ENCODE measurements around the gene STAT4. TPM values are rescaled to one million over a fixed set of nuclear protein-coding genes. Genes with fewer than 3 reads are reported as not detected.

The STAT4 gene
- total RNA-seq, 1 experiment from 2014 or later: 0.71 TPM

- no peak for DNase-seq (ENCODE audit: low spot score)
- intact Hi-C loops (cut with micrococcal nuclease; ENCODE audit: unreplicated experiment): no loop called here
- TF ChIP-seq EZH2 (IDR thresholded peaks at IDR 0.05; ENCODE audit: borderline replicate concordance, low read depth, low read length, poor library complexity, severe bottlenecking): no peak
- TF ChIP-seq CTCF (conservative IDR thresholded peaks at IDR 0.05; ENCODE audit: low read depth, low read length): no peak
- Histone ChIP-seq H3K4me1 (ENCODE audit: insufficient read depth, low read length, poor library complexity, severe bottlenecking) (no peaks in the 10 kb centered on the region), H3K4me3 (ENCODE audit: low read depth, low read length, poor library complexity, severe bottlenecking) (no peak overlapping the region), H3K36me3 (ENCODE audit: insufficient read depth, low read length, poor library complexity, severe bottlenecking) (peaks cover 83% of the 10 kb centered on the region), H3K27ac (ENCODE audit: low read depth, low read length, poor library complexity, severe bottlenecking) (no peak overlapping the region), H3K27me3 (replicated peaks; ENCODE audit: insufficient read depth, low read depth, low read length, poor library complexity) (no peaks in the 10 kb centered on the region), H3K9me3 (ENCODE audit: low read depth, low read length, poor library complexity, severe bottlenecking) (no peaks in the 10 kb centered on the region)
- ChIA-PET CTCF (no interaction called here), POLR2A (ENCODE audit: low non-redundant PET) (no interaction called here)
- BruUV-seq (replicated peaks): no TSS peak
These were observed 150.7 kb downstream of the STAT4 start for GRCh38 chr2:190999949-191000665.

GRCh38 chr2:190999058-190999457, 151.7 kb downstream of the STAT4 start:
- H3K4me1 ChIP-seq (ENCODE audit: insufficient read depth, low read length, poor library complexity, severe bottlenecking): no peaks in the 10 kb centered on the region
- DNase-seq (ENCODE audit: low spot score): no peak
- BruUV-seq (replicated peaks): no TSS peak
- TF ChIP-seq CTCF (conservative IDR thresholded peaks at IDR 0.05; ENCODE audit: low read depth, low read length) (no peak), EZH2 (IDR thresholded peaks at IDR 0.05; ENCODE audit: borderline replicate concordance, low read depth, low read length, poor library complexity, severe bottlenecking) (no peak)
- ChIA-PET POLR2A (ENCODE audit: low non-redundant PET) (no interaction called here), CTCF (no interaction called here)
- no peak overlapping the region for H3K27ac ChIP-seq (ENCODE audit: low read depth, low read length, poor library complexity, severe bottlenecking)
- intact Hi-C loops (cut with micrococcal nuclease; ENCODE audit: unreplicated experiment): no loop called here
- no peak overlapping the region for H3K4me3 ChIP-seq (ENCODE audit: low read depth, low read length, poor library complexity, severe bottlenecking)
- H3K36me3 ChIP-seq (ENCODE audit: insufficient read depth, low read length, poor library complexity, severe bottlenecking): peaks cover 78% of the 10 kb centered on the region
- H3K9me3 ChIP-seq (ENCODE audit: low read depth, low read length, poor library complexity, severe bottlenecking): no peaks in the 10 kb centered on the region
- no peaks in the 10 kb centered on the region for H3K27me3 ChIP-seq (replicated peaks; ENCODE audit: insufficient read depth, low read depth, low read length, poor library complexity)

GRCh38 chr2:190997526-190998113, 153.2 kb downstream of the STAT4 start:
- Histone ChIP-seq H3K27me3 (replicated peaks; ENCODE audit: insufficient read depth, low read depth, low read length, poor library complexity) (no peaks in the 10 kb centered on the region), H3K36me3 (ENCODE audit: insufficient read depth, low read length, poor library complexity, severe bottlenecking) (peaks cover 76% of the 10 kb centered on the region), H3K27ac (ENCODE audit: low read depth, low read length, poor library complexity, severe bottlenecking) (no peak overlapping the region), H3K4me3 (ENCODE audit: low read depth, low read length, poor library complexity, severe bottlenecking) (no peak overlapping the region), H3K4me1 (ENCODE audit: insufficient read depth, low read length, poor library complexity, severe bottlenecking) (no peaks in the 10 kb centered on the region), H3K9me3 (ENCODE audit: low read depth, low read length, poor library complexity, severe bottlenecking) (no peaks in the 10 kb centered on the region)
- DNase-seq (ENCODE audit: low spot score): no peak
- ChIA-PET POLR2A (ENCODE audit: low non-redundant PET) (no interaction called here), CTCF (no interaction called here)
- TF ChIP-seq EZH2 (IDR thresholded peaks at IDR 0.05; ENCODE audit: borderline replicate concordance, low read depth, low read length, poor library complexity, severe bottlenecking) (no peak), CTCF (conservative IDR thresholded peaks at IDR 0.05; ENCODE audit: low read depth, low read length) (no peak)
- intact Hi-C loops (cut with micrococcal nuclease; ENCODE audit: unreplicated experiment): loop anchor here (2.0 kb wide), 1 partner anchor 33 kb away; no protein-coding TSS in a partner anchor
- BruUV-seq (replicated peaks): no TSS peak

Data from A673 (cell line).